K562 (cell line): Measurements from ENCODE around the gene ABCA4. TPM values are rescaled to one million over a fixed set of nuclear protein-coding genes. Genes with fewer than 3 reads are reported as not detected.

Source experiments
- ATAC-seq: fragments of 200-7000 bp; cut with Tn5 transposase; 3 replicates; pipeline ENCODE4 v1.9.1; 2020; ENCODE audit warnings: moderate library complexity
- BruUV-seq: library from RNA; stranded (reverse); fragments of 400-500 nt; replicated peaks from 2 replicates; lab custom pipeline; 2021; lab: Mats Ljungman, UMichigan
- CTCF ChIA-PET: fragments of 300-600 bp; formaldehyde crosslinking; extraction: SDS; loops from one replicate; lab custom pipeline; 2021; ENCODE audit warnings: low intra/inter-chr PET ratio; lab: Yijun Ruan, JAX
- POLR2A ChIA-PET: fragments of 300-600, 350-650 bp; sonication (Branson Sonifier 250); formaldehyde crosslinking; extraction: SDS; loops from one replicate; lab custom pipeline; 2021; ENCODE audit warnings: antibody characterized with exemption, inconsistent platforms; lab: Yijun Ruan, JAX
- DNase-seq, 4 experiments: peaks; one replicate each; pipeline versions ENCODE4 v3.0.0 to v3.0.0-alpha.2; 2011 to 2018; ENCODE audit warnings: low spot score in 3 of 4, mixed read lengths in 3 of 4; ENCODE audit errors: extremely low read depth in 1 of 4
- FAIRE-seq: peaks from 2 replicates; lab custom pipeline; 2011; peaks lifted over from hg19 to GRCh38; lab: Jason Lieb, UNC
- H2AFZ ChIP-seq: 2 replicates; pipeline ENCODE4 v1.6.0; 2011; ENCODE audit warnings: low read depth, low read length, control low read depth, inconsistent platforms
- H3K27ac ChIP-seq: fragments of 200-600 bp; 3 replicates; pipeline ENCODE4 v1.8.0; 2011; ENCODE audit warnings: low read depth, mild to moderate bottlenecking, control low read depth, inconsistent platforms, low read length, moderate library complexity, mixed read lengths; ENCODE audit errors: extremely low read depth
- H3K27me3 ChIP-seq, 2 experiments: fragments of 300-600 bp in 1 of 2; 2 replicates in 1 of 2; 3 replicates in 1 of 2; pipeline versions ENCODE4 v1.6.0 to v1.8.0; 2011; ENCODE audit warnings: inconsistent platforms in 2 of 2, low read length in 2 of 2, mild to moderate bottlenecking in 1 of 2, mixed read lengths in 1 of 2, moderate library complexity in 1 of 2; ENCODE audit not compliant: control insufficient read depth in 2 of 2, insufficient read depth in 2 of 2
- H3K36me3 ChIP-seq: fragments of 300-600 bp; 3 replicates; pipeline ENCODE4 v1.8.0; 2011; ENCODE audit warnings: mild to moderate bottlenecking, low read length, inconsistent platforms; ENCODE audit not compliant: control insufficient read depth, insufficient read depth
- H3K4me1 ChIP-seq, 2 experiments: fragments of 200-600 bp in 1 of 2; replicated peaks in 1 of 2; 2 replicates in 1 of 2; 3 replicates in 1 of 2; pipeline versions ENCODE4 v1.5.1 to v1.8.0; 2011; ENCODE audit warnings: inconsistent platforms in 2 of 2, low read length in 2 of 2, mild to moderate bottlenecking in 1 of 2, mixed read lengths in 1 of 2, moderate library complexity in 1 of 2; ENCODE audit not compliant: control insufficient read depth in 2 of 2, insufficient read depth in 2 of 2
- H3K4me2 ChIP-seq: 2 replicates; pipeline ENCODE4 v1.6.1; 2011; ENCODE audit warnings: low read length, control low read depth, inconsistent platforms, mixed read lengths; ENCODE audit not compliant: insufficient read depth
- H3K4me3 ChIP-seq: fragments of 200-600 bp; sonication (generic), shearing (Covaris generic); 2 replicates; pipeline ENCODE4 v1.5.1; 2016; ENCODE audit warnings: control low read depth, inconsistent platforms
- H3K79me2 ChIP-seq: fragments of 200-600 bp; 3 replicates; pipeline ENCODE4 v1.8.0; 2011; ENCODE audit warnings: low read length, inconsistent platforms; ENCODE audit not compliant: control insufficient read depth, insufficient read depth
- H3K9ac ChIP-seq, 2 experiments: 2 replicates each; pipeline versions ENCODE4 v1.6.0 to v1.6.1; 2011; ENCODE audit warnings: low read depth in 2 of 2, low read length in 2 of 2, control low read depth in 1 of 2, inconsistent platforms in 1 of 2, mild to moderate bottlenecking in 1 of 2, mixed read lengths in 1 of 2; ENCODE audit not compliant: insufficient read depth in 1 of 2
- H3K9me1 ChIP-seq: one replicate; pipeline ENCODE4 v1.6.0; 2011; ENCODE audit warnings: inconsistent platforms, mild to moderate bottlenecking, low read length, moderate library complexity; ENCODE audit not compliant: control insufficient read depth, insufficient read depth
- H3K9me3 ChIP-seq: replicated peaks from 2 replicates; pipeline ENCODE4 v1.5.1; 2011; ENCODE audit warnings: low read depth, low read length, inconsistent platforms; ENCODE audit not compliant: control insufficient read depth, insufficient read depth
- H4K20me1 ChIP-seq: replicated peaks from 2 replicates; pipeline ENCODE4 v1.6.1; 2011; ENCODE audit warnings: low read length, inconsistent platforms, mixed read lengths; ENCODE audit not compliant: control insufficient read depth, insufficient read depth
- ATF1 ChIP-seq, 2 experiments: fragments of 450-650 bp in 1 of 2; IDR thresholded peaks; 2 replicates each; pipeline ENCODE4 v1.6.1; 2016; ENCODE audit warnings: missing compliant biosample characterization in 1 of 2, missing genetic modification characterization in 1 of 2
- COPS2 ChIP-seq: fragments of 450-650 bp; conservative IDR thresholded peaks from 2 replicates; pipeline ENCODE4 v1.6.1; 2016; ENCODE audit warnings: mild to moderate bottlenecking, moderate library complexity
- ELF4 ChIP-seq: fragments of 450-650 bp; formaldehyde crosslinking; IDR thresholded peaks from 2 replicates; pipeline ENCODE4 v1.4.0; 2022; ENCODE audit warnings: missing genetic modification characterization
- GABPB1 ChIP-seq: sonication (generic); formaldehyde crosslinking; IDR thresholded peaks from 2 replicates; pipeline ENCODE4 v1.8.0; 2022; ENCODE audit warnings: mild to moderate bottlenecking, missing genetic modification reagents
- KDM5B ChIP-seq: fragments of 200-600 bp; sonication (generic); IDR thresholded peaks from 2 replicates; pipeline ENCODE4 v1.6.1; 2012; ENCODE audit warnings: low read depth, mild to moderate bottlenecking, moderate library complexity, low read length, control low read depth, inconsistent platforms; ENCODE audit not compliant: insufficient replicate concordance
- POLR3A ChIP-seq: IDR thresholded peaks from 2 replicates; pipeline ENCODE4 v1.6.1; 2011; ENCODE audit warnings: borderline replicate concordance, mild to moderate bottlenecking, moderate library complexity; ENCODE audit not compliant: insufficient read length, insufficient read depth; ENCODE audit errors: extremely low read depth
- RAD21 ChIP-seq, 2 experiments: fragments of 250-450 bp in 1 of 2; fragments of 450-650 bp in 1 of 2; sonication (Bioruptor Pico) in 1 of 2; formaldehyde crosslinking in 1 of 2; IDR thresholded peaks in 1 of 2; conservative IDR thresholded peaks in 1 of 2; 2 replicates each; pipeline versions ENCODE4 v1.4.0 to v1.8.0; 2020 to 2022; ENCODE audit warnings: mild to moderate bottlenecking in 2 of 2, moderate library complexity in 1 of 2
- RAD51 ChIP-seq: fragments of 450-650 bp; IDR thresholded peaks from 2 replicates; pipeline ENCODE4 v1.7.1; 2016; ENCODE audit warnings: low read depth, mild to moderate bottlenecking, borderline replicate concordance
- SMC3 ChIP-seq: conservative IDR thresholded peaks from 2 replicates; pipeline ENCODE4 v1.6.1; 2011; ENCODE audit warnings: low read depth, low read length, improper control_type of control experiment; ENCODE audit not compliant: insufficient read depth
- XRCC3 ChIP-seq: fragments of 450-650 bp; IDR thresholded peaks from 2 replicates; pipeline ENCODE4 v1.6.1; 2017; ENCODE audit warnings: mild to moderate bottlenecking, moderate library complexity
- ZBTB17 ChIP-seq: fragments of 450-650 bp; formaldehyde crosslinking; IDR thresholded peaks from 2 replicates; pipeline ENCODE4 v1.4.0; 2020; ENCODE audit warnings: mild to moderate bottlenecking
- ZFX ChIP-seq: sonication (generic); formaldehyde crosslinking; IDR thresholded peaks from 2 replicates; pipeline ENCODE4 v1.8.0; 2022; ENCODE audit warnings: mild to moderate bottlenecking, missing genetic modification reagents, moderate library complexity
- ZNF764 ChIP-seq: fragments of 250-450 bp; sonication (Bioruptor Pico); IDR thresholded peaks from 2 replicates; pipeline ENCODE4 v1.4.0; 2020; ENCODE audit warnings: low read depth, mild to moderate bottlenecking, moderate library complexity
- WGBS: fragments of 100-300 bp; shearing (Covaris generic); methylation state at CpG from one replicate; pipeline ENCODE4 v1.1.6; 2016; ENCODE audit warnings: low coverage, mixed read lengths; ENCODE audit not compliant: insufficient coverage; ENCODE audit errors: missing lambda C conversion rate; 5-methylcytosine and 5-hydroxymethylcytosine counted together
- in situ Hi-C: fragments of 300-500 bp; cut with MboI; formaldehyde crosslinking; loops from 4 replicates; pipeline ENCODE4 v1.15.0; 2018; ENCODE audit warnings: inconsistent platforms, mixed read lengths
- intact Hi-C: fragments of 100-400 bp; cut with micrococcal nuclease; formaldehyde crosslinking; loops from 2 replicates; pipeline ENCODE4 v1.14.2; 2022
- polyA plus RNA-seq, 8 experiments: library from polyadenylated mRNA; depleted of rRNA in 4 of 8; stranded (reverse) in 5 of 8; unstranded in 3 of 8; fragments of >200 nt; fragmentation: Nextera tagmentation in 2 of 8; fragmentation: Illumina TruSeq in 1 of 8; extraction: Ambion mirVana in 2 of 8; extraction: Trizol in 1 of 8; gene quantifications; 2 replicates each; pipeline versions ENCODE4 v1.2.1 to v1.2.3, GENCODE V29; 2011 to 2014; ENCODE audit warnings: inconsistent platforms in 1 of 8, missing spikeins in 1 of 8
- total RNA-seq, 7 experiments: library from RNA; depleted of rRNA in 6 of 7; stranded (reverse); fragments of >200 nt in 6 of 7; fragmentation: Illumina TruSeq in 2 of 7; extraction: Trizol in 2 of 7; gene quantifications; 2 replicates each; pipeline versions ENCODE4 v1.2.1 to v1.2.3, GENCODE V29; 2011 to 2021; ENCODE audit warnings: low replicate concordance in 1 of 7
- TF ChIP-seq, protein P1 (sequence below): fragments of 250-450 bp; sonication (Bioruptor Pico); IDR thresholded peaks from 2 replicates; pipeline ENCODE4 v1.8.0; 2021; ENCODE audit warnings: moderate library complexity, mild to moderate bottlenecking, inconsistent platforms
- TF ChIP-seq, protein P2 (sequence below): sonication (generic); IDR thresholded peaks from 2 replicates; pipeline ENCODE4 v1.6.1; 2016
- TF ChIP-seq, protein P3 (sequence below): fragments of 250-450 bp; sonication (Bioruptor Pico); IDR thresholded peaks from 2 replicates; pipeline ENCODE4 v1.8.0; 2022; ENCODE audit warnings: inconsistent platforms, mild to moderate bottlenecking, moderate library complexity, borderline replicate concordance
- TF ChIP-seq, protein P4 (sequence below): fragments of 250-450 bp; sonication (Bioruptor Pico); IDR thresholded peaks from 2 replicates; pipeline ENCODE4 v1.4.0; 2020; ENCODE audit warnings: mild to moderate bottlenecking
- TF ChIP-seq, protein P5 (sequence below): sonication (generic); formaldehyde crosslinking; IDR thresholded peaks from 2 replicates; pipeline ENCODE4 v1.8.0; 2022; ENCODE audit warnings: missing genetic modification reagents, mild to moderate bottlenecking, moderate library complexity, borderline replicate concordance

ABCA4 gene
- total and polyA plus RNA-seq, 9 of the 15 experiments (the other 6 are each of a cell fraction or from before 2014, with no cell fraction given): 0.01 to 0.04 TPM; not detected in 7

DNA sequence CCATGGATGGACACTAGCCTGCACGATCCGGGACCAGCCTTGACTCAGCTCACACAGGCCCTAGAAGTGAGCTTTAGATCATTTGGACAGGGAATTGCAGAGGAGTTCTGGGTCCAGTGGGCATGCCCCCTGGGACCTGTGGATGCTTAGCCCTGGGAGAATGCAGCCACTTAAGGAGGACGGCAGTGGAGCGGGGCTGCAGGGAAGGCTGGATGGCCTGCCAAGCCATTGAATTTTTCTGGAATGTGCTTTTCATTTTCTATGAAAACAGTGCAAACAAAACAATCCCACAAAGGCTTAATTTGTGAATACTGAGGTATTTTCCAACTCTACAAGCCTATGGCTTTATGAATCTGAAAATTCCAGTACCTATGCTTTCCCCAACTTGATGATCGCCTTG is 131.3 kb downstream of the ABCA4 start:
- Histone ChIP-seq H3K4me2 (no peak overlapping the region), H3K9ac (0 out of 4 replicates have a peak overlapping the region, but pooled peaks of 1 of the 2 experiments have one; percentile 7), H3K27me3 (peaks cover 16 to 30% of the 10 kb centered on the region in 2 experiments), H3K4me3 (no peak overlapping the region), H3K79me2 (no peaks in the 10 kb centered on the region), H4K20me1 (0 out of 2 replicates have a peak, but pooled peaks cover 5% of the 10 kb centered on the region), H2AFZ (no peak overlapping the region), H3K36me3 (no peaks in the 10 kb centered on the region), H3K9me1 (no peaks in the 10 kb centered on the region), H3K27ac (no peak overlapping the region), H3K4me1 (no peaks in the 10 kb centered on the region), H3K9me3 (no peaks in the 10 kb centered on the region)
- no peak for TF ChIP-seq SMC3
- no peak for TF ChIP-seq ATF1 (CRISPR knock-in tag; IDR thresholded peaks at IDR 0.05)
- TF ChIP-seq ATF1 (tag; IDR thresholded peaks at IDR 0.05): no peak
- TF ChIP-seq ZNF764 (CRISPR knock-in tag): no peak
- TF ChIP-seq, protein P1, sequence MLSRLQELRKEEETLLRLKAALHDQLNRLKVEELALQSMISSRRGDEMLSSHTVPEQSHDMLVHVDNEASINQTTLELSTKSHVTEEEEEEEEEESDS (CRISPR knock-in tag): no peak
- TF ChIP-seq, protein P2, sequence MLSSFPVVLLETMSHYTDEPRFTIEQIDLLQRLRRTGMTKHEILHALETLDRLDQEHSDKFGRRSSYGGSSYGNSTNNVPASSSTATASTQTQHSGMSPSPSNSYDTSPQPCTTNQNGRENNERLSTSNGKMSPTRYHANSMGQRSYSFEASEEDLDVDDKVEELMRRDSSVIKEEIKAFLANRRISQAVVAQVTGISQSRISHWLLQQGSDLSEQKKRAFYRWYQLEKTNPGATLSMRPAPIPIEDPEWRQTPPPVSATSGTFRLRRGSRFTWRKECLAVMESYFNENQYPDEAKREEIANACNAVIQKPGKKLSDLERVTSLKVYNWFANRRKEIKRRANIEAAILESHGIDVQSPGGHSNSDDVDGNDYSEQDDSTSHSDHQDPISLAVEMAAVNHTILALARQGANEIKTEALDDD: no peak
- no peak for TF ChIP-seq GABPB1 (CRISPR knock-in tag)
- TF ChIP-seq ELF4 (CRISPR knock-in tag): no peak
- TF ChIP-seq ZFX (CRISPR knock-in tag): no peak
- TF ChIP-seq KDM5B: no peak
- TF ChIP-seq, protein P3, sequence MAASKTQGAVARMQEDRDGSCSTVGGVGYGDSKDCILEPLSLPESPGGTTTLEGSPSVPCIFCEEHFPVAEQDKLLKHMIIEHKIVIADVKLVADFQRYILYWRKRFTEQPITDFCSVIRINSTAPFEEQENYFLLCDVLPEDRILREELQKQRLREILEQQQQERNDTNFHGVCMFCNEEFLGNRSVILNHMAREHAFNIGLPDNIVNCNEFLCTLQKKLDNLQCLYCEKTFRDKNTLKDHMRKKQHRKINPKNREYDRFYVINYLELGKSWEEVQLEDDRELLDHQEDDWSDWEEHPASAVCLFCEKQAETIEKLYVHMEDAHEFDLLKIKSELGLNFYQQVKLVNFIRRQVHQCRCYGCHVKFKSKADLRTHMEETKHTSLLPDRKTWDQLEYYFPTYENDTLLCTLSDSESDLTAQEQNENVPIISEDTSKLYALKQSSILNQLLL: no peak
- TF ChIP-seq RAD51: no peak
- TF ChIP-seq, protein P4, sequence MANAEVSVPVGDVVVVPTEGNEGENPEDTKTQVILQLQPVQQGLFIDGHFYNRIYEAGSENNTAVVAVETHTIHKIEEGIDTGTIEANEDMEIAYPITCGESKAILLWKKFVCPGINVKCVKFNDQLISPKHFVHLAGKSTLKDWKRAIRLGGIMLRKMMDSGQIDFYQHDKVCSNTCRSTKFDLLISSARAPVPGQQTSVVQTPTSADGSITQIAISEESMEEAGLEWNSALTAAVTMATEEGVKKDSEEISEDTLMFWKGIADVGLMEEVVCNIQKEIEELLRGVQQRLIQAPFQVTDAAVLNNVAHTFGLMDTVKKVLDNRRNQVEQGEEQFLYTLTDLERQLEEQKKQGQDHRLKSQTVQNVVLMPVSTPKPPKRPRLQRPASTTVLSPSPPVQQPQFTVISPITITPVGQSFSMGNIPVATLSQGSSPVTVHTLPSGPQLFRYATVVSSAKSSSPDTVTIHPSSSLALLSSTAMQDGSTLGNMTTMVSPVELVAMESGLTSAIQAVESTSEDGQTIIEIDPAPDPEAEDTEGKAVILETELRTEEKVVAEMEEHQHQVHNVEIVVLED (CRISPR knock-in tag): no peak
- TF ChIP-seq XRCC3: no peak
- TF ChIP-seq, protein P5, sequence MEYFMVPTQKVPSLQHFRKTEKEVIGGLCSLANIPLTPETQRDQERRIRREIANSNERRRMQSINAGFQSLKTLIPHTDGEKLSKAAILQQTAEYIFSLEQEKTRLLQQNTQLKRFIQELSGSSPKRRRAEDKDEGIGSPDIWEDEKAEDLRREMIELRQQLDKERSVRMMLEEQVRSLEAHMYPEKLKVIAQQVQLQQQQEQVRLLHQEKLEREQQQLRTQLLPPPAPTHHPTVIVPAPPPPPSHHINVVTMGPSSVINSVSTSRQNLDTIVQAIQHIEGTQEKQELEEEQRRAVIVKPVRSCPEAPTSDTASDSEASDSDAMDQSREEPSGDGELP (CRISPR knock-in tag): no peak
- no peak for TF ChIP-seq POLR3A
- no peak for TF ChIP-seq ZBTB17 (CRISPR knock-in tag)
- TF ChIP-seq COPS2: no peak
- TF ChIP-seq RAD21 (CRISPR knock-in tag; conservative IDR thresholded peaks at IDR 0.05 in 1 of 2, IDR thresholded peaks at IDR 0.05 in 1 of 2): no peak
- ATAC-seq (no peak), FAIRE-seq (no peak), DNase-seq (no peak)
- POLR2A ChIA-PET: interaction anchor here (1.4 kb wide), 1 partner anchor 17 kb away, joined by 3 read pairs; no protein-coding TSS in a partner anchor
- intact Hi-C loops: no loop called here
- in situ Hi-C loops: no loop called here
- CTCF ChIA-PET: no interaction called here
- 4% methylated on average over 5 of the region's 5 CpGs for WGBS
- no TSS peak for BruUV-seq
